Measurements from ENCODE around the gene HYAL2. TPM values are rescaled to one million over a fixed set of nuclear protein-coding genes. Genes with fewer than 3 reads are reported as not detected.
A peak's percentile ranks its signal among the peaks of the same experiment; 100 is the strongest.

HYAL2 gene
- total and polyA plus RNA-seq, 10 of the 15 experiments (the other 5 are each of a cell fraction or from before 2014, with no cell fraction given): 0.06 to 21.8 (median 12.7) TPM

- Histone ChIP-seq H3K4me1 (ENCODE audit: control insufficient read depth, insufficient read depth, low read length) (peaks cover 6% of the 10 kb centered on the region), H3K79me2 (ENCODE audit: control insufficient read depth, insufficient read depth, low read length) (no peaks in the 10 kb centered on the region), H3K9me3 (replicated peaks; ENCODE audit: control insufficient read depth, insufficient read depth, low read length) (no peaks in the 10 kb centered on the region), H3K4me2 (ENCODE audit: control insufficient read depth, insufficient read depth) (peak overlapping the region; percentile 71), H3K4me3 (no peak overlapping the region), H3K9ac (ENCODE audit: control insufficient read depth, insufficient read depth, low read length) (no peak overlapping the region), H3K27me3 (replicated peaks in 1 of 2; ENCODE audit: control insufficient read depth in 2 of 2, insufficient read depth in 2 of 2, low read length in 1 of 2) (peaks cover 7 to 8% of the 10 kb centered on the region in 2 experiments; a peak in 3 of 4 replicates), H3K36me3 (ENCODE audit: control insufficient read depth in 2 of 2, insufficient read depth in 2 of 2, low read length in 1 of 2) (no peaks in the 10 kb centered on the region), H2AFZ (ENCODE audit: control insufficient read depth, low read depth, low read length) (peak overlapping the region; percentile 67), H3K27ac (ENCODE audit: control insufficient read depth, insufficient read depth) (no peak overlapping the region), H4K20me1 (ENCODE audit: control insufficient read depth, insufficient read depth) (no peaks in the 10 kb centered on the region)
- BruUV-seq (replicated peaks): no TSS peak
- peak; percentile 96 for FAIRE-seq
- ChIA-PET SMC1A (ENCODE audit: uncharacterized antibody, unreplicated experiment) (interaction anchor here (0.8 to 1.7 kb wide), 5 partner anchors 10 to 78 kb away, joined by 3 to 6 read pairs (median 5); no protein-coding TSS in a partner anchor), RAD21 (ENCODE audit: unreplicated experiment) (interaction anchor here (0.6 to 3.5 kb wide), 5 partner anchors 26 to 1211 kb away, joined by 3 to 23 read pairs (median 4); no protein-coding TSS in a partner anchor), POLR2A (interaction anchor here (0.8 to 1.6 kb wide), 2 partner anchors 25 to 46 kb away, joined by 5 read pairs; no protein-coding TSS in a partner anchor), CTCF (interaction anchor here (0.7 to 3.1 kb wide), 8 partner anchors 13 to 201 kb away, joined by 3 to 24 read pairs (median 6); partner anchors contain the start of gene GNAT1)
- DNase-seq (ENCODE audit: low read depth, low spot score): peak; percentile 44
- peak; percentile 95 for ATAC-seq
- WGBS (ENCODE audit: insufficient coverage, insufficient replicate concordance, low lambda C conversion rate, missing lambda C conversion rate): 5% methylated on average over 61 of the region's 61 CpGs
- in situ Hi-C loops (cut with MboI): loop anchor here (5.0 kb wide), 2 partner anchors 76 to 151 kb away; no protein-coding TSS in a partner anchor
- intact Hi-C loops (cut with micrococcal nuclease; ENCODE audit: unreplicated experiment): loop anchor here (1.0 to 2.0 kb wide), 4 partner anchors 26 to 152 kb away; no protein-coding TSS in a partner anchor
- no peak for TF ChIP-seq NKRF (conservative IDR thresholded peaks at IDR 0.05)
- TF ChIP-seq STAT1 (conservative IDR thresholded peaks at IDR 0.05): peak; percentile 69; the same call in 1 of the 2 replicates
- TF ChIP-seq YY1 (IDR thresholded peaks at IDR 0.05; ENCODE audit: low read depth, low read length): peak; percentile 61; the same call in 1 of the 2 replicates
- no peak for TF ChIP-seq EED (IDR thresholded peaks at IDR 0.05; ENCODE audit: low read depth)
- 0 out of 2 replicates have a peak, but pooled peaks have one; percentile 11 for TF ChIP-seq IRF3 (IDR thresholded peaks at IDR 0.05)
- peak; percentile 93 for TF ChIP-seq RAD21 (IDR thresholded peaks at IDR 0.05; ENCODE audit: insufficient read depth, low read depth, low read length)
- peak; percentile 30; the same call in 1 of the 2 replicates for TF ChIP-seq NRF1 (conservative IDR thresholded peaks at IDR 0.05; ENCODE audit: low read depth, low read length)
- TF ChIP-seq BHLHE40 (IDR thresholded peaks at IDR 0.05; ENCODE audit: borderline replicate concordance in 1 of 2, low read depth in 2 of 2, low read length in 1 of 2): peak; percentile 41 to 51; a peak in 2 of 4 replicates
- TF ChIP-seq BCL11A (IDR thresholded peaks at IDR 0.05; ENCODE audit: low read depth, low read length): no peak
- peak; percentile 80 for TF ChIP-seq ATF2 (IDR thresholded peaks at IDR 0.05; ENCODE audit: low read length)
- TF ChIP-seq CTCF (IDR thresholded peaks at IDR 0.05 in 2 of 3, conservative IDR thresholded peaks at IDR 0.05 in 1 of 3; ENCODE audit: control insufficient read depth in 2 of 3, extremely low read depth in 1 of 3, insufficient read depth in 1 of 3, low read depth in 3 of 3, low read length in 3 of 3): peak; percentile 98 to 99 (median 98); a peak in 5 of 6 replicates
- peak; percentile 41 for TF ChIP-seq SP1 (IDR thresholded peaks at IDR 0.05; ENCODE audit: low read depth, low read length)
- TF ChIP-seq SMARCA5 (IDR thresholded peaks at IDR 0.05): peak; percentile 62; the same call in 1 of the 2 replicates
- no peak for TF ChIP-seq FOS (IDR thresholded peaks at IDR 0.05; ENCODE audit: borderline replicate concordance, extremely low read depth, insufficient read length)
- peak; percentile 62; the same call in 1 of the 2 replicates for TF ChIP-seq JUND (IDR thresholded peaks at IDR 0.05; ENCODE audit: low read depth, low read length)
- TF ChIP-seq ATF7 (IDR thresholded peaks at IDR 0.05; ENCODE audit: low read depth): peak; percentile 97
Measured at GRCh38 chr3:50272911-50273688, 49.4 kb downstream of the HYAL2 start.
